Effector memory CD4-positive, alpha-beta T cell (primary cell): ENCODE measurements around the gene FTO.

ENCODE experiments used
- DNase-seq, 3 donors: peaks; one replicate each; pipeline ENCODE4 v3.0.0-alpha.2; 2020
- H3K27ac ChIP-seq: 2 replicates; pipeline ENCODE4 v1.7.0; 2013; ENCODE audit warnings: mild to moderate bottlenecking, low read length, moderate library complexity; ENCODE audit not compliant: insufficient read depth, poor library complexity, severe bottlenecking
- H3K27me3 ChIP-seq: replicated peaks from 2 replicates; pipeline ENCODE4 v1.7.0; 2013; ENCODE audit warnings: mild to moderate bottlenecking, low read length; ENCODE audit not compliant: insufficient read depth, control insufficient read depth, poor library complexity, severe bottlenecking
- H3K36me3 ChIP-seq: 2 replicates; pipeline ENCODE4 v1.7.0; 2013; ENCODE audit warnings: mild to moderate bottlenecking, low read length, moderate library complexity; ENCODE audit not compliant: control insufficient read depth, insufficient read depth
- H3K4me1 ChIP-seq: 2 replicates; pipeline ENCODE4 v1.7.0; 2013; ENCODE audit warnings: low read length, mild to moderate bottlenecking; ENCODE audit not compliant: control insufficient read depth, insufficient read depth, poor library complexity, severe bottlenecking
- H3K4me3 ChIP-seq: 2 replicates; pipeline ENCODE4 v1.7.0; 2013; ENCODE audit warnings: low read length, low read depth, mild to moderate bottlenecking; ENCODE audit not compliant: insufficient read depth, poor library complexity, severe bottlenecking
- H3K9me3 ChIP-seq: 2 replicates; pipeline ENCODE4 v1.7.0; 2013; ENCODE audit warnings: mild to moderate bottlenecking, low read length, moderate library complexity; ENCODE audit not compliant: control insufficient read depth

The FTO gene

GRCh38 chr16:54110016-54110981 lies 406.3 kb downstream of the FTO start:
- no peak overlapping the region for H3K4me3 ChIP-seq
- no peak for DNase-seq
- H3K9me3 ChIP-seq: no peaks in the 10 kb centered on the region
- H3K27me3 ChIP-seq: no peaks in the 10 kb centered on the region
- H3K27ac ChIP-seq: no peak overlapping the region
- H3K4me1 ChIP-seq: no peaks in the 10 kb centered on the region
- H3K36me3 ChIP-seq: peaks cover 4% of the 10 kb centered on the region

DNA sequence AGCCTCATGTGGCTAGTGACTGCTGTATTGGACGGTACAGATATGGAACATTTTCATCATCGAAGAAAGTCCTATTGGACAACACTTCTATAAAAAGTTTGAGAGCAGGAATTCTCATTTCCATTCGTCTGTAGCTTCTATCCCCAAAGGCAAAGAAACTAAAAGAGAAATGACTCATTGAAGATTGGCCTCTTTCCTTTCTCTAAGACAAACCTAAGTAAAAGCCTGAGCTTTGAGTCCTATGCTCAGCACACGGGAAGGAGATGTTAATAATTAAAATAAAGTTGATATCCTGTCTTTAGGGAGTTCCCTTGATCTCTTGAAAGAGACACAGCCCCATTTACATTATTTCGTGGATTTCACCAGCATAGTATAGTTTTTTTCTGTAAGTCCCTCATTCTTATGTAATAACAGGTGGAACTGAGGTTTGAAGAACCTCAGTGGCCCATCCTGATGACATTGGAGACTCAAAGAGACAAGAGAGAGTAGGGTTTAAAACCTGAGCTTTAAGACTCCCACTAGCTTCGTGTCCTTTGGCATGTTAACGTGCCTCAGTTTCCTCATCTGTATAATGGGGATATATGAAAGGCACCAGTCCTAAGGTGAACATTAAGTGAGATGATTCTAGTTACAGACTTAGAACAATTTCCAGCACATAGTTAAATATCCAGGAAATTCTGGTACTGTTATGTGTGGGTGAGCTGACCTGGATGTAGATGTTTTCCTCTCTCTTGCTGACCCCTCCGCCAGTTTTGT lies 408.7 kb downstream of the FTO start:
- DNase-seq: no peak

GRCh38 chr16:54115558-54115957 lies 411.6 kb downstream of the FTO start:
- Histone ChIP-seq H3K27me3 (no peaks in the 10 kb centered on the region), H3K36me3 (peaks cover 4% of the 10 kb centered on the region), H3K9me3 (no peaks in the 10 kb centered on the region), H3K4me1 (no peaks in the 10 kb centered on the region), H3K4me3 (no peak overlapping the region), H3K27ac (no peak overlapping the region)
- DNase-seq: no peak

More for the DNA sequence above, 408.7 kb downstream of the FTO start:
- Histone ChIP-seq H3K27me3 (no peaks in the 10 kb centered on the region), H3K4me3 (no peak overlapping the region), H3K27ac (no peak overlapping the region), H3K36me3 (peaks cover 4% of the 10 kb centered on the region), H3K4me1 (no peaks in the 10 kb centered on the region), H3K9me3 (no peaks in the 10 kb centered on the region)

DNA sequence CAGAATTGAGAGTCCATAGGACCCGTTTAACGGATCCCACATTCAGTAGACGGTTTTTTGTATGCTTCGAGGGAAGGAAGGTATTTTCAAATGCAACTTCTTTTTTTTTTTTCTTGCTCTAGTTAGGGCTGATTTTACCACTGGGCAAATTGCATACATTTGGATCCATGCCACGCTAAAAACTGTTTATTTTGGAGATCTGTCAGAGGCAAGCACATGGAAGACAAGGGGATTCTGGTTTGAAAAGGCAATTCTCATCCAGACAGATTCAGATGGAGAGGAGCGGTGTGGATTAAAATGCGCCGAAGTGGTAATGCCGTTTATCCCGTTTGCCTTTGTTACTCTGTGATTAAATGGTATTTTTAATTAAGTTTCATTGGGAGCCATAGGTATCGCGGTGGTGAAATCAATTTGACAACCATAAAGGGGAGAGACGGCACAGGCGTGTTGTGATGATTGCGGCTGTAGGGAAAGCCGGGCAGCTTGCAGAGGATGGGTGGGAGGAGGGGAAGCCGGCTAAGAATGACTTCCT lies 412.2 kb downstream of the FTO start:
- Histone ChIP-seq H3K27ac (no peak overlapping the region), H3K36me3 (peaks cover 4% of the 10 kb centered on the region), H3K9me3 (no peaks in the 10 kb centered on the region), H3K4me3 (no peak overlapping the region), H3K27me3 (no peaks in the 10 kb centered on the region), H3K4me1 (no peaks in the 10 kb centered on the region)
- DNase-seq: no peak

DNA sequence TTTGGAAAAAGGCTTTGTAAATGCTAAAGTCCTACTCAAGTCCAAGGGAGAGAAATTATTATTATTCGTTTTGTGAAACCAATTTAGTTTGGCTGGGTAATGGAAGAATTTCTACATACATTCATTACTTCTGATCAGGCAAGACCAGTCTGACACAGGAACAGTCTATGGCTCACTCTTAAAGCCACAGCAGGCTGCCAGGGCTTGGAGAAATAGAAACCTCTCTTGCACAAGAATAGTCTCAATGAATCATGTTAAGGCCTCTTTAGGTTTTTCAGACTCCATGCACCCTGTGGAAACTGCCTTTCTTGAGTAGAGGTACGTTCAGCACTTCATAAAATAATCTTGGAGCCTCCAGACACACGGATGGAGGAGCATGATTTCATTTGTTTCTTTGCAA lies 414.9 kb downstream of the FTO start:
- Histone ChIP-seq H3K4me3 (no peak overlapping the region), H3K36me3 (no peaks in the 10 kb centered on the region), H3K9me3 (no peaks in the 10 kb centered on the region), H3K4me1 (no peaks in the 10 kb centered on the region), H3K27me3 (no peaks in the 10 kb centered on the region), H3K27ac (no peak overlapping the region)
- DNase-seq: no peak

DNA sequence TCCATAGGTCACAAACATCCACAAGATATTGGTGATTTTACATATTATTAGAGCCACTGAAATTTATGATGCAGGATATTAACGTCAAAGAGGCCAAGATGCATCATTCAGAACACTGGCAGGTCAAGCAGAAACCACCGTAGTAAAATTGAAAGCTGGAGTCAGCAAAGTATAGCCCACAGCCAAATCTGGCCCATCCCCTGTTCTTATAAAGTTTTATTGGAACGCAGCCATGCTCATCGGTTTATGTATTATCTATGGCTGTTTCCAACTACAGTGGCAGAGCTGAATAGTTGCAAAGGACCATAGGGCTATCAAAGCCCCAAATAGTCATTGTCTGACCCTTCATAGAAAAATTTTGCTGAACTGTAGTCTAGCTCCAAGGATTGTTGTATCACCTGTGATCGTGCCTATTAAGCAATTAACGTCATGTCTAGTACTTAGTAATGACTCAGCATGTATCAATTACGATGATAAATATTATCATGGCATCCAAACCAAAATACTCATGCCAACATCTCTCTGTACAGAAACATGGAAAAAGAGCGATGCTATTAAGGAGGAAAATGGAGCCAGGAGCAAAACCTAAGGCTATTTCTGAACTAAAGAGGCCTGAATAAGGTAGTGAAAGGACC lies 417.0 kb downstream of the FTO start:
- H3K36me3 ChIP-seq: no peaks in the 10 kb centered on the region
- H3K27ac ChIP-seq: no peak overlapping the region
- no peak for DNase-seq
- H3K4me3 ChIP-seq: no peak overlapping the region
- H3K9me3 ChIP-seq: no peaks in the 10 kb centered on the region
- no peaks in the 10 kb centered on the region for H3K27me3 ChIP-seq
- no peaks in the 10 kb centered on the region for H3K4me1 ChIP-seq

GRCh38 chr16:54121539-54122295 lies 417.8 kb downstream of the FTO start:
- no peak overlapping the region for H3K4me3 ChIP-seq
- H3K9me3 ChIP-seq: no peaks in the 10 kb centered on the region
- H3K27ac ChIP-seq: no peak overlapping the region
- no peaks in the 10 kb centered on the region for H3K27me3 ChIP-seq
- H3K4me1 ChIP-seq: no peaks in the 10 kb centered on the region
- DNase-seq: no peak
- no peaks in the 10 kb centered on the region for H3K36me3 ChIP-seq

GRCh38 chr16:54123766-54124165 lies 419.8 kb downstream of the FTO start:
- H3K36me3 ChIP-seq: no peaks in the 10 kb centered on the region
- H3K4me1 ChIP-seq: no peaks in the 10 kb centered on the region
- no peak for DNase-seq
- H3K4me3 ChIP-seq: no peak overlapping the region
- H3K9me3 ChIP-seq: no peaks in the 10 kb centered on the region
- no peaks in the 10 kb centered on the region for H3K27me3 ChIP-seq
- no peak overlapping the region for H3K27ac ChIP-seq
